DMS153 treated with DMSO at 0.1 percent for 48 hours (cell line): ENCODE results near the gene MFSD6.
A peak's percentile ranks its signal among the peaks of the same experiment; 100 is the strongest.

Experiments used
- DNase-seq: peaks from one replicate; lab custom pipeline; 2025; ENCODE audit not compliant: unreplicated experiment; lab: John Stamatoyannopoulos, UW

Gene MFSD6

GRCh38 chr2:190528521-190529001 lies 120.4 kb downstream of the MFSD6 start:
- no peak for DNase-seq

GRCh38 chr2:190529486-190530247 lies 121.5 kb downstream of the MFSD6 start:
- DNase-seq: no peak

- DNase-seq: no peak
Measured at GRCh38 chr2:190530248-190530900, 122.2 kb downstream of the MFSD6 start.

GRCh38 chr2:190532581-190532980 lies 124.4 kb downstream of the MFSD6 start:
- no peak for DNase-seq

GRCh38 chr2:190533175-190533967 lies 125.2 kb downstream of the MFSD6 start:
- no peak for DNase-seq

GRCh38 chr2:190533968-190534309 lies 125.8 kb downstream of the MFSD6 start:
- no peak for DNase-seq

- DNase-seq: peak; percentile 65
Measured at GRCh38 chr2:190534310-190535120, 126.4 kb downstream of the MFSD6 start, which contains the start of gene NEMP2. Gene NEMP2, minus strand, starts transcription at chr2:190534722. Its CDS starts 67 bp downstream, at chr2:190534655.

GRCh38 chr2:190535121-190535439 lies 126.9 kb downstream of the MFSD6 start:
- no peak for DNase-seq

GRCh38 chr2:190535586-190535985 lies 127.4 kb downstream of the MFSD6 start:
- no peak for DNase-seq

GRCh38 chr2:190537765-190538164 lies 129.6 kb downstream of the MFSD6 start:
- no peak for DNase-seq

- DNase-seq: no peak
Measured at GRCh38 chr2:190538201-190538600, 130.0 kb downstream of the MFSD6 start.

- no peak for DNase-seq
Measured at GRCh38 chr2:190540048-190540447, 131.9 kb downstream of the MFSD6 start.

GRCh38 chr2:190545093-190545492 lies 136.9 kb downstream of the MFSD6 start:
- DNase-seq: no peak

- DNase-seq: no peak
Measured at GRCh38 chr2:190545555-190546385, 137.6 kb downstream of the MFSD6 start.

- DNase-seq: no peak
Measured at GRCh38 chr2:190546734-190547133, 138.6 kb downstream of the MFSD6 start.

GRCh38 chr2:190547886-190548285 lies 139.7 kb downstream of the MFSD6 start:
- DNase-seq: no peak

GRCh38 chr2:190550137-190550536 lies 142.0 kb downstream of the MFSD6 start:
- no peak for DNase-seq
